Activated CD4-positive, alpha-beta T cell treated with anti-CD3 and anti-CD28 coated beads for 1 hour (primary cell): ENCODE measurements around the gene SEMA4D.

Experiments used
- DNase-seq: peaks from one replicate; pipeline ENCODE4 v3.0.0-alpha.2; 2020

Gene SEMA4D

DNA sequence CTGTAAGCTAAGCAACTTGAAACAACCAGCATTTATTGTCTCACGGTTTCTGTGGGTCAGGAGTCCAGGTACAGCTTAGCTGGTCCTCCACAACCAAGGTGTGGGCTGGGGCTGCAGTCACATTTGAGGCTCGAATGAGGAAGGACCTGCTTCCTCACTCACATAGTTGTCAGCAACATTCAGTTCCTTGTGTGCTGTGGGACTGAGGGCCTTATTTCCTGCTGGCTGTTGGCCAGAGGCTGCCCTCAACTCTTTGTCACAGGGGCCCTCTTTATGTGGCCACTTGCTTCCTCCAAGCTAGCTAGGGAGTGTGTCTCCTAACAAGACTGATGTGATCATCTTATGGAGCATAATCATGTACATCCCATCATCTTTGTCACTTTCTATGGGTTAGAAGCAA is 29.2 kb upstream of the SEMA4D start:
- DNase-seq: no peak

DNA sequence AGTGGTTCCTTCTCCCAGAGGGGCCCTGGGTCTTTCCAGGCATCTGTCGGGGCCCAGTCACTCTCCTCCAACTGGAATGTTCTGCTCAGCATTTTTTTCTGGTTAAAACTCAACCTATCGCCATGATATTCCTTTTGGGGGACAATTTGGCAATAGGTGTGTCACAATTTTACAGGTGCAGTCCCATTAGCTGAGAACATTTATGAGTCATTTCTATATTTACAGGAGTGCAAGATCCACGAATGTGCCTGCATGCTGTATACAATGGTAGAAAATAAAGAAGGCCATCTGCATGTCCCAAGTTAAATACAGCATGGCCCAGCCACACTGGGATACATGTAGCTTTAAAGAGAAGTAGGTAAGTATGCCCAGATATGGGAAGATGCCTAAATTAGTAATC is 28.8 kb upstream of the SEMA4D start:
- no peak for DNase-seq

DNA sequence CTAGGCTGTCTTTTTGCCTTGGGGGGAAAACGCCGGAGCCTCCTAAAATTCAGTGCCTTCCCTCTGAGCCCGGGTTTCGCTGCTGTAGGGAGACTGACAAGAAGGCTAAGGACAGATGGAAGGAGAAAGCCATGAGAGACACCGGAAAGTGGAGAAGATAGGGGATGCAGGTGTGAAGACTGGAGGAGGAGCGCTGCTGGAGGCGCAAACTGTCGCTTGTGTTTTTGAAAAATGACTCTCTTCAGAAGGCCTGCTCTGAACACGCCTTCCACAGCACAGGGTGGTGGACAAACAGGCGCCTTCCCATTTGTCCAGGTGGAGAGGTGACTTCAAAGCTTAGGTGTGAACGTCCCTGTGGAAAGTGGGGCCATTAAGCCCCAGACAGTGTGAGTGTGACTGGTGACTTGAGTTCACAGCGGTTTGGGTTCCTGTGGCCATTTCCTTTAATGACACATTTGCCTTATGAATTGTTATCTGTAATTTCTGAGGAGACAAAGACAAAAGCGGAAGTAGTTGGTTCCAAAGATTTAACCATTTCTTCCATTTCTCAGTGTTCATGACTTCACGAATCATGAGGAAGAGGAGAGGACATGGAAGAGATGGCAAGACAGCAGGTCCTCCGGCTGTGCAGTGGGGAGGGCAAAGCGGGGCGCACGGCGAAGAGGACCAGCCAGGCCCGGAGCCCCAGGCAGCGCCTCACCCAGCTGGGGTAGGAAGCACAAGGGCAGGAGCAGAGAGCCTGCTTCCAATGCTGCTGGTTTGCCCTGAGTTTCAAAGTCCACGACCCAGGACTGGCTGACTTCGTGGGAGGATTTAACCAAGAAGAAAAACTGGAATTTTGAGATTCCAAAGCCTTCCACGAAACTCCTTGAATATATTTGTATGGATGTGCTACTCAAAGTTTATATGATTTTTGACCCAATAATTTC is 27.8 kb upstream of the SEMA4D start:
- no peak for DNase-seq

DNA sequence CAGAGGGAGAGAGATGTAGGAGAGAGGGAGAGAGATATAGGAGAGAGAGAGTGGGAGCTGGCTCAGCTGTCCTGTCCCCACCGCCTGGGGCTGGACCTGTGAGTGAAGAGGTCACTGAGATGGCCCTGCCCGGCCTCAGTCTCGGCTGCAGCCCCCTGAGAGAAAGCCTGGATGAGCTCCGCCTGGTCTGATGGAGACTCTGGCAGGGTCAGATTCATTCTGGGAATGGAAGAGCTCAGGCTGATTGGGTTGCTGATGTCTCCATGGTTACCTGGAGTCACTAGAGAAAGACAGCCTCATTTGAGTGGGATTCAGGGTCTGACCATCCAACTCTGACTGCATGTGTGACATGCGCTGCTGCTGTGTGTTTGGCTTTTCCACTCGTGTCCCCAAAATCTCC is 27.1 kb upstream of the SEMA4D start:
- no peak for DNase-seq

- peak; percentile 34 for DNase-seq
Observed at GRCh38 chr9:89523948-89524347, 26.0 kb upstream of the SEMA4D start.

DNA sequence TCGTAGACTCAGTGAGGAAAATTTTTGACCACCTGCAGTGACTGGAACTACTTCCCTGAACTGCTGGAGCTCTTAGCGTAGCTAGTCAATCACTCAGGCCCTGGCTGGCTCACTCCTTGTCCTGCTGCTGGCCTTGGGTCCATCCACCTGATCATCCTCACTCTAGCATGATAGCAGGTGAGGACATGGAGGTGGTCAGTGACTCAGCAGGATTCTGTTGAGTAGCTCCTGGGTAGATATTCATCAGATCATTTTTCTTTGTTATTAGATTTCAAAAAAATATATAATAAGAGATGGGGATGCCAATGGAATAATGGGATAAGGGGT is 25.0 kb upstream of the SEMA4D start:
- DNase-seq: no peak

- peak; percentile 66 for DNase-seq
Observed at GRCh38 chr9:89522261-89522958, 24.5 kb upstream of the SEMA4D start.

DNA sequence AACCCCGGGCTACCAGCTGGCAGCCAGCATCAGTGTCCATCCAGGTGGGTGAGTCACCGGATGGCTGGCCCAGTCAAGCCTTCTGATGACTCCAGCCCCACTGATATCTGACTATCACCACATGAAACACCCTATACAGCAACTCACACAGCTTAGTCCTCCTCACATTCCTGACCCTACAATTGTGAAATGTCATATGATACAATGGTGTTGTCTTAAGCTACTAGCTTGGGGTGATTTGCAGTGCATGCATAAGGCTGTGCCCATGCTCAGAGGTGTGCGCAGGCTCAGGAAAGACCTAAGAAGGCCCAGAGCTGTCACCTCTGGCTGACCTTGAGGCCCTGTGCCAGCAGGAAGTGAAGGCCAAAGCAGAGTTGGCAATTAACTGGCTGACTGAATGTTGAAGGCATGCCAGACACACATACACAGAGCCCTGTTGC is 21.5 kb upstream of the SEMA4D start:
- DNase-seq: no peak

DNA sequence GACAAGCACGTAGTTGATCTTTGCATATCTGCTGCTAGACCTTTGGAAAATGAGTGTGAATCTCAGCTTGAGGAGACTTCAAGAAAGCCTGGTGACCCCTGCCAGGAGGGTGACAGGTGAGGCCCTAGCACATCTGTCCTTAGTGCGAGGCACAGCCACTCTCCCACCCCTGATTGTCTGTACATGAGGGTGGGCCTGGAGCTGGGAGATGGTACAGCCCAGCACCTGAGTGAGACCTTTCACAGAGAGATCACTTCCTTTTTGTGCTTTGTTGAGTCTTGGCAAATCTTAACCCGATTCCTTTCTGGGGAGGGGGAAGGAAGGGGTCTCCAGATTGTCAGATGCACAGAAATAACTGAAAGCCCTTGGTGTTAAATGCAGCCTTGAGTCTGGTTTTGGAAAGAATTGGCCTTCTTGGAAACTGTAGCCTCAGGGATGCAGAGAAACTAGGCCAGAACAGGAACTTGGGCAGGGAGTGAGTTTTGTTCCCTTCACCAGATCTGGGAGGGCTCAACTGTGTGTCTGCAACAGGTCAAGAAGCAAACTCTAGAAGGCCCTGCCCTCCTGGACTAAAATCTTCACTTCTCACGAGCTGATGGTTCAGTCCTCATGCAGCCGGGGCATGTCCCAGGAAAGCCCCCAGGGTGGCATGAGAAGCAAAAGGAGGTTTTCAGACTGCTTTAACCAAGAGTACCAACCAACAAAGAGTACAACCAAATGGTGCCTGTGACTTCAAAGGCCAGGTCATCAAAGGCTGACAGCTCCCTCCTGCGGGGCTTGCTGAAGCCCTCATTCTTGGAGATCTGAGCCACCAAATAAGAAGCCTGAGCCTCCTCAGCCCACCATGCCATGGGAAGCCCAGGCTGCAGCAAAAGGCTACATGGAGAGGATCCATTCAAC is 20.8 kb upstream of the SEMA4D start:
- no peak for DNase-seq

DNA sequence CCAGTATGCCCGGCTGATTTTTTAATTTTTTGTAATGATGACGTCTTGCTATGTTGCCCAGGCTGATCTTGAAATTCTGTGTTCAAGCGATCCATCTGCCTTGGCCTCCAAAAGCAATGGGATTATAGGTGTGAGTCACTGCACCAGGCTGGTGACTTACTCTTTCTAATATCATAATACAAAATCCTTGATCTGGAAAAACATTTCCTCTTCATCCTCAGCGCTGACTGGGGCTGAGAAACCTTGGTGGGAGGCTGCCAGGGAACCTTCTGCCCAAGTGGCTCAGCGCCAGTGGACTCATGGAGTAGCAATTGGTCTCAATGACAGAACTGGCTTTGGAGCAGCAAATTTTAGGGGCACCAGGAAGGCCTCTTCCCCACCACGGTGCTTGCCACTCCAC is 17.5 kb upstream of the SEMA4D start:
- no peak for DNase-seq

DNA sequence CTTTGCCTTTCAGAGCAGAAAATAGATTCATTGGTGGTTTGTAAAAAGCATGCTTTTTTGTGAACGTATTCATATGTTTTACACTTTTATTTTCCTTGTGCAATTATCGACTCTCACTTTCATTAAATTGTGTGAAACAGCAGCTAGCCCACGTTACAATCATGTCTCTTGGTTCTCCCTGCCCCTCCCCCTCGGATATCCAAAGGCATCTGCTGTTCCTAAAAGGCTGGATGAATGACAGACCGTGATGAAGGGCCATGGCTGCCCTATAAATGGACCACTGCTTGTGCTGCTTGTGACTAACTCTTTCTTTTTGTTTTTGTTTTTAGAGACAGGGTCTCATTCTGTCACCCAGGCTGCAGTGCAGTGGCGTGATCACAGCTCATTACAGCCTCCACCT is 17.0 kb upstream of the SEMA4D start:
- DNase-seq: no peak

DNA sequence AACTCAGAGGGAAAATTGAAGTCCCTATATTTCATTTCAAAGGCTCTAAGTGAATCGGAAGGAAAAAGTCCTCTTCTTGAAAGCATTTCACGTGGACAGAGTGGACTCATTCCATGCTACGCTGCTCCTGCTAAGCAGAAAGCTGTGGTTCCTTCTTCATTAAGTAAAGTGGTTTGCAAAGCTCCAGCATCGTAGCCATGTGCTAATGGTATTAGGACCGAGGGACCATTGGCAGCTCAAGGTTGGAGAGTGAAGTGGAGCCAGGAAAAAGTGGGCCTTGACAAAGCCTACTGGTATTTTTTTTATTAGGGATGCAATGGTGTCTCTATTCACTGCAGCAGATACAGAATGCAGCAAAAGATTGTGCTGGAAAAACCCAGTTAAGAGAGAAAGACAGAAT is 16.4 kb upstream of the SEMA4D start:
- no peak for DNase-seq

DNA sequence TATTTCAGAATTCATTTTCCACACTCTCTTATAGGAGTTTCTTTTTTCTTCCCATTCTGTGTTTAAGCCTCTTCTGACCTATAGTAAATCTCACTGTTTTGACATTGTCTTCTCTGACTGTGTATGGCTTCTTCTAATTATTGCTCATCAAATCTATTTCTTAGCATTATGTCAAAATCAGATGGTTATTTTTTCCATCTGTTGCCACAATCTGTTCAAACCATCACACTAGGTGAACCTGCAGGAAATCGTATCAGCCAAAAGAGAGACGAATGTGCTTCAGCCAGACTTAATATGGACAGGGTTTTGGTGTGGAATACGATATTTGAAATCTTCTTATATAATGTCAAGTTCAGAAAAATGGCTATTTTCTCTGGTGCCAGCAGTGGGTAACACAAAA is 15.9 kb upstream of the SEMA4D start:
- no peak for DNase-seq

DNA sequence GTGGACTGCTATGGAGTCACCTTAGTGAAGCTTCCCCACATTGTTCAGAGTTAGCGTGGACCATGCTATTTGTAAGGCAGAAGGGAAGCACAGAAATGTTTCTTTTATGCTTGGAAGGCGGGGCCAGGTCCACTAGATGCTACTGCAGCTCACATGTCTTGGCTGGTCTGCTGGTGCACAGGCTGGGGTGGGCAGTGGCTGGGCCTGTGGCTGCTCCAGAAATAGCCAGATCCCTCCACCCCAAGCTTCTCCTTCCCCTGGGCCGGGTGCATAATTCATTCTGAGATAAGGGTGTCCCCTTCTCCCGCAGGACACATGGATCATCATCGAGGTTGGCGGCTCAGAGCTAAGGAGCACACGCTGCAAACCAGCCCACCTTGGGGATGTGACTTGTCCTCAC is 14.5 kb upstream of the SEMA4D start:
- no peak for DNase-seq

DNA sequence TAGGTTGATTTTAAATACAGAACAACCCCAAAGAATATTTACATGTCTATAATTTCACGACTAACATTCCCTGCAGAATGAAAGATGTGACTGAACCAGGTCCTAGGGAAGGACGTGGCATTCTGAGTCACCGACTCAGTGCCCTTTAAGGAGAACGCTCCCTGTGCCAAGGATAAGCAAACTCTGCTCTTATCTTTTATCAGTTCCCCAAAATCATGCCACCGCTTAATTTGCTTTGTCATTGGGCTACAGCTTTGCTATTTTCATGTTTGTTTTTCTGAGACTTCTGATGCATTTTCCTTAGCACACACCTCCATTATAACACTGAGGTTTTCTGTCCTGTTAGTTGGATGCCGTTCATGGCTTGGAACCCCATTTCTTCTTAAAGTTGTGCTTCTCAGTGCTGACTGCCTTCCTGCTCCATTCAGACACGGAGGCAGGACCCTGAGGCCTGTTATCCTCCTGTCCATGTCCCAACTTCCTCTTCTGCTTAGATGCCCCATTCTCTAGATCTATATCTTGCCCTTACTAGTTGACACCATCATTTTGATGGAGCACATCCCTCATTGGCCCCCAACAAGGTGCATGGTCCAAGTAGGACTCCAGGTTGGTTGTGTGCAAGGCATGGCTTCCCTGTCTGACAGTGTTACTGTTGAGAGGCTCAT is 11.2 kb upstream of the SEMA4D start:
- DNase-seq: no peak

DNA sequence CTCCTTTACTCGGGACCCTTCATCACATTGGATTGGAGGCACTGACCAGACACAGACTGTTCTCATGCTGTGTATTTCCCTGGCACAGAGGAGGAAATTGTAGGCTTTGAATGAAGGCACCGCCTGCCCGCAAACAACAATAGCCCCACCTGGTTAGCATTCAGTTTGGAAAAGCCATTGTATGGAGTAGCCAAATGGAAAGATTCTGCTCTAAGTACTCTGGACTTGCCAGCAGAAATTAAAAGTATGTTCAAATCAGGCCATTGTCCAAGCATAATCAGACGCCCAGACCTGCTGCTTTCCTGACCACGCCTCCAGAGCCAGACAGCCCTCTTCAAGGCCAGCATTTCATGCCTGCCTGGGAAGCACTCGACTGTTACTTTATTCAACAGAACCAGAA is 8.0 kb upstream of the SEMA4D start:
- no peak for DNase-seq

DNA sequence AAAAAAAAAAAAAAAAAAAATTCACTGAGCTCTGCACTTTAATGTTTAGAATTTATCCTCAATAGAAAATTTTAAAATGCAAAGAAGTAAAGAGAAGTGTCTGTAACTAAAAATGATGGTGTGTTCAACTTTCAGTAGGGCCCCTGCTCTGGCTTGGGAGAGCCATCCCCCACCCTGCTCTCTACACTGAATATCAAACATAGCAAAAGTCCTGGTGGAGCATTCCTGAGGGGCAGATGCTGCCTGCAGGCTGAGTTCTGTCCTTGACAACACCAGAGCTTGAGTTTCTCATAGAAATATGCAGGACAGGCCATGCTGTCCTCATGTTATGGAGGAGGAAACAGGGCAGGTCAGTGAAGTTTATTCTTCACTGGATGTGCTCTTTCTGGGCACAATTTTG is 7.1 kb upstream of the SEMA4D start:
- no peak for DNase-seq

- DNase-seq: no peak
Observed at GRCh38 chr9:89502671-89503070, 4.8 kb upstream of the SEMA4D start.

- no peak for DNase-seq
Observed at GRCh38 chr9:89502038-89502601, 4.2 kb upstream of the SEMA4D start.

DNA sequence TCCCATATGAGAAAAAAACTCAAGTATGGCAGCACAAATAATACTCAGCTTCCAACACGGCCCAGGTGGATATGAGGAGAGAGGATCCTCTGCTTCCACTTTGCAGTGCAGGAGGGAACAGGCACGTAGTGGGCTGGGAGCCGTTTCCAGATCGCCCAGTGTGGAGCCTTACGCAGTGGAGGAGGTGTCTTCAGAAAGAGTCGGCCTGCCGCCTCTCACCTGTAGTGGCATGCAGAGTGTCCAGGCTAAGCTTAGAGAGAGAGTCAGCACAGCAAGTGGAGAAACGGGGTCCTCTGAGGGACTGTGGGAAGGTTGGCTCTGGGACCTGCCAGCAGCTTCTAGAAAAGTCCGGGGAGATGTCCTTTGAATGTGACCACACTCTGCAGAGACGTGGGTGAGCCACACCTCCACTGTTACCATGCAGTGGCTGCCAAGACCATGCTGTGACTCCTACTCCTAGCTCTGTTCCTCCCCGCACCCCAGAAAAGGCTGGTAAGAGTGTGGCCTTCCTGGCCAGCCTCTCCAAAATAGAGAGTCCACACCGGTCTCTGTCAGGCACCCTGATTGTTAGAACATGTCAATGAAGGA is 3.5 kb upstream of the SEMA4D start:
- no peak for DNase-seq

- DNase-seq: no peak
Observed at GRCh38 chr9:89500008-89500407, 2.1 kb upstream of the SEMA4D start.

DNA sequence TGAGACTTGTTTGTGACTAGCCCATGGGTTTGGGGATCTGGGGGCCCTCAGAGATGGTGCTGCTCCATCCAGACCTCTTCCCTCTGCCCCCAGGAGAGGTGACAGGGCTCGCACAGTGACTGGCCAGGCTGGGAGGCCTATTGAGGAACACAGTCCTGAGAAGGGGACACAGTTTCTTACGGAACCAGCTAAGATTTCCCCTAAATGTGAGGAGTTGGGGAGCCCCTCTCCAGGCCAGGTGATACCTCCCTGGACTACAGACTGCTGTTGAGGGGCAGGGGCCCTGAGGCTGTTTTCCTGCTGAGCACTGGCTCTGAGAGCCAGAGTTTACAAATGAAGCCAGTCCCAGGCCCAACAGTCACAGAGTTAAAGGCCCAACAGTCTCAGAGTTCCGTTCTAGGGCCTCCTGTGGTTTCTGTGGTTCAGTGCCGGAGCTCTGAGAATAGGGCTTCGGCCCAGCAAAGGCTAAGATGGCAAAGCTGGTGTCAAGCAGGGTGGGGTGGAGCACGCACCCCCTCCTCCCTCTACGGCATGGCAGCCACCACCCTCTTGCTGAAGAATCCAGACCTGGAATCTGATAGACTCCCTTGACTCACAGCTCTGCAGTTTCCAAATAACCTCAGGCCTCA is 1.1 kb upstream of the SEMA4D start:
- no peak for DNase-seq
